CD4-positive, alpha-beta T cell treated with Interleukin-17A for 4 hours (primary cell): ENCODE results near the gene MAT2A.
"Not testable (repeated sequence)": the region's sequence is repeated elsewhere in the genome, so short reads cannot be mapped to it uniquely, and the experiment has no call there.

ENCODE experiments used
- DNase-seq: peaks from one replicate; pipeline ENCODE4 v3.0.0-alpha.2; 2020; ENCODE audit warnings: mixed read lengths

The MAT2A gene

GRCh38 chr2:85580206-85580605 is 41.2 kb downstream of the MAT2A start:
- DNase-seq, result no peak

GRCh38 chr2:85582492-85582891 is 43.5 kb downstream of the MAT2A start:
- no peak for DNase-seq

GRCh38 chr2:85583667-85584353 is 44.8 kb downstream of the MAT2A start:
- DNase-seq, result peak; percentile 50

GRCh38 chr2:85584354-85584856 is 45.4 kb downstream of the MAT2A start, which contains the start of gene VAMP5:
Gene VAMP5 (plus strand): TSS chr2:85584431. CDS start chr2:85584491, 60 bp downstream.
- DNase-seq, result peak; percentile 71

- DNase-seq, result peak; percentile 36
These were observed 46.2 kb downstream of the MAT2A start for GRCh38 chr2:85584857-85585780.

GRCh38 chr2:85585781-85586105 is 46.8 kb downstream of the MAT2A start:
- DNase-seq, result no peak

GRCh38 chr2:85588236-85588635 is 49.3 kb downstream of the MAT2A start:
- no peak for DNase-seq

GRCh38 chr2:85588645-85589044 is 49.7 kb downstream of the MAT2A start:
- no peak for DNase-seq

- no peak for DNase-seq
These were observed 50.2 kb downstream of the MAT2A start for GRCh38 chr2:85589181-85589580.

- DNase-seq, result no peak
These were observed 51.2 kb downstream of the MAT2A start for GRCh38 chr2:85589982-85590791.

- DNase-seq, result no peak
These were observed 52.0 kb downstream of the MAT2A start for GRCh38 chr2:85590950-85591349.

- no peak for DNase-seq
These were observed 52.6 kb downstream of the MAT2A start for GRCh38 chr2:85591563-85591962.

GRCh38 chr2:85592299-85592698 is 53.3 kb downstream of the MAT2A start:
- DNase-seq, result not testable (repeated sequence)

GRCh38 chr2:85593023-85593422 is 54.1 kb downstream of the MAT2A start:
- DNase-seq, result no peak
